GM21528 (cell line): ENCODE data around the gene PGAM4.
"Not testable (repeated sequence)": the region's sequence is repeated elsewhere in the genome, so short reads cannot be mapped to it uniquely, and the experiment has no call there.

ENCODE experiments used
- ATAC-seq: cut with Tn5 transposase; IDR thresholded peaks from one replicate; pipeline ENCODE4 v1.9.1; 2021; ENCODE audit warnings: mild to moderate bottlenecking, moderate library complexity; ENCODE audit not compliant: unreplicated experiment, low FRiP score

Gene PGAM4

GRCh38 chrX:77930581-77930980 is 38.9 kb downstream of the PGAM4 start:
- no peak for ATAC-seq

GRCh38 chrX:77925764-77926163 is 43.7 kb downstream of the PGAM4 start:
- ATAC-seq: no peak

GRCh38 chrX:77924320-77924859 is 45.0 kb downstream of the PGAM4 start:
- no peak for ATAC-seq

- ATAC-seq: no peak
Measured at GRCh38 chrX:77922787-77923186, 46.7 kb downstream of the PGAM4 start.

GRCh38 chrX:77919370-77919769 is 50.1 kb downstream of the PGAM4 start:
- ATAC-seq: not testable (repeated sequence)

- no peak for ATAC-seq
Measured at GRCh38 chrX:77918568-77918967, 50.9 kb downstream of the PGAM4 start.
